Astrocyte (in vitro differentiated cells and primary cell): ENCODE data around the gene MNAT1.

Experiments used
- CTCF ChIP-seq: IDR thresholded peaks from 2 replicates; pipeline ENCODE4 v1.5.1; 2011; ENCODE audit warnings: low read depth, mild to moderate bottlenecking, inconsistent platforms, low read length, moderate library complexity; ENCODE audit not compliant: insufficient read depth
- EZH2 ChIP-seq: IDR thresholded peaks from 2 replicates; pipeline ENCODE4 v1.6.1; 2012; ENCODE audit warnings: mild to moderate bottlenecking, low read length, inconsistent platforms; ENCODE audit not compliant: insufficient read depth

DNA sequence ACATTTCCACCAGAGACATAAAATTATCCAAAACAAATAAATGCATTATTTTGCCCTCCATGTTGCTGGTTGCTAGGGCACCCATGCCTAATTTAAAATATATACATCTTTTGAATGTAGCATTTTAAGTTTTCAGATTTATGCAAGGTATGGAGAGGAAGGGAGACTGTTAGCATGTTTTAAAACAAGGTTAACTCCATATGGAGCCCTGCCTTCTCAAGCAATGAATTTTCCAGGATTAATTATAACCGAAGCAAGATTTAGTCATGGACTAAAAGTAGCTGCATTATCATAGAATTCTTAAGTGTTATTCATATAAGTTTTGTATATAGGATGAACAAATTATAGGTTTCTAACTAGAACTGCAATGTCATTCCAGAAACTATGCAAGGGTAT is 209.1 kb downstream of the MNAT1 start:
- TF ChIP-seq EZH2 (no peak), CTCF (no peak)
